HepG2 (cell line): ENCODE data around the gene EMC9. TPM values are rescaled to one million over a fixed set of nuclear protein-coding genes. Genes with fewer than 3 reads are reported as not detected.

ENCODE experiments used
- DMAP1 ChIP-seq: IDR thresholded peaks from 2 replicates; pipeline ENCODE4 v1.6.1; 2016
- DNMT3B ChIP-seq: conservative IDR thresholded peaks from 2 replicates; pipeline ENCODE4 v1.6.1; 2016; ENCODE audit warnings: missing biosample characterization, control low read depth
- ELF1 ChIP-seq: sonication (generic); formaldehyde crosslinking; IDR thresholded peaks from 2 replicates; pipeline ENCODE4 v1.4.0; 2020; ENCODE audit warnings: missing genetic modification reagents
- EP300 ChIP-seq, 3 experiments: sonication (generic) in 1 of 3; formaldehyde crosslinking in 1 of 3; IDR thresholded peaks; 2 replicates each; pipeline versions ENCODE4 v1.5.1 to v1.6.1; 2011 to 2020; ENCODE audit warnings: low read depth in 2 of 3, low read length in 2 of 3, borderline replicate concordance in 1 of 3, improper control_type of control experiment in 1 of 3, mild to moderate bottlenecking in 1 of 3, missing genetic modification reagents in 1 of 3, moderate library complexity in 1 of 3
- FOXK1 ChIP-seq: sonication (generic); formaldehyde crosslinking; IDR thresholded peaks from 2 replicates; pipeline ENCODE4 v1.4.0; 2020; ENCODE audit warnings: low read depth, missing genetic modification reagents, borderline replicate concordance
- FOXP4 ChIP-seq: sonication (generic); formaldehyde crosslinking; IDR thresholded peaks from 2 replicates; pipeline ENCODE4 v1.4.0; 2020; ENCODE audit warnings: missing genetic modification reagents
- KMT2B ChIP-seq: IDR thresholded peaks from 2 replicates; pipeline ENCODE4 v1.6.1; 2016; ENCODE audit warnings: missing genetic modification reagents, missing compliant biosample characterization
- LBX2 ChIP-seq: sonication (generic); formaldehyde crosslinking; IDR thresholded peaks from 2 replicates; pipeline ENCODE4 v1.5.0; 2020; ENCODE audit warnings: missing genetic modification reagents, mild to moderate bottlenecking, borderline replicate concordance
- NFE2L2 ChIP-seq: fragments of 150-350 bp; IDR thresholded peaks from 2 replicates; pipeline ENCODE4 v1.6.1; 2014; ENCODE audit warnings: low read length
- SOX13 ChIP-seq, 3 experiments: fragments of 450-650 bp in 1 of 3; sonication (generic) in 1 of 3; formaldehyde crosslinking in 1 of 3; IDR thresholded peaks in 2 of 3; conservative IDR thresholded peaks in 1 of 3; 2 replicates each; pipeline versions ENCODE4 v1.5.0 to v1.6.1; 2016 to 2020; ENCODE audit warnings: antibody characterized with exemption in 1 of 3, mild to moderate bottlenecking in 1 of 3, missing compliant biosample characterization in 1 of 3, missing genetic modification reagents in 1 of 3, moderate library complexity in 1 of 3
- ZFP36L2 ChIP-seq: sonication (generic); formaldehyde crosslinking; IDR thresholded peaks from 2 replicates; pipeline ENCODE4 v1.4.0; 2020; ENCODE audit warnings: missing genetic modification reagents
- ZMAT5 ChIP-seq: sonication (generic); formaldehyde crosslinking; IDR thresholded peaks from 2 replicates; pipeline ENCODE4 v1.5.0; 2020; ENCODE audit warnings: mild to moderate bottlenecking, low read depth, missing genetic modification reagents, borderline replicate concordance
- ZNF234 ChIP-seq: sonication (generic); formaldehyde crosslinking; conservative IDR thresholded peaks from 2 replicates; pipeline ENCODE4 v1.5.1; 2020; ENCODE audit warnings: mild to moderate bottlenecking, missing genetic modification reagents
- ZNF317 ChIP-seq: sonication (generic); formaldehyde crosslinking; IDR thresholded peaks from 2 replicates; pipeline ENCODE4 v1.5.0; 2020; ENCODE audit warnings: mild to moderate bottlenecking, missing genetic modification reagents
- ZNF432 ChIP-seq: sonication (generic); formaldehyde crosslinking; IDR thresholded peaks from 2 replicates; pipeline ENCODE4 v1.5.0; 2020; ENCODE audit warnings: missing genetic modification reagents, mild to moderate bottlenecking, borderline replicate concordance
- ZNF629 ChIP-seq: sonication (generic); formaldehyde crosslinking; conservative IDR thresholded peaks from 2 replicates; pipeline ENCODE4 v1.5.0; 2020; ENCODE audit warnings: missing genetic modification reagents
- ZNF772 ChIP-seq: sonication (generic); formaldehyde crosslinking; IDR thresholded peaks from 2 replicates; pipeline ENCODE4 v1.5.0; 2020; ENCODE audit warnings: mild to moderate bottlenecking, missing genetic modification reagents
- ZNF773 ChIP-seq: sonication (generic); formaldehyde crosslinking; IDR thresholded peaks from 2 replicates; pipeline ENCODE4 v1.4.0; 2020; ENCODE audit warnings: missing genetic modification reagents, borderline replicate concordance
- ZNF781 ChIP-seq: sonication (generic); formaldehyde crosslinking; IDR thresholded peaks from 2 replicates; pipeline ENCODE4 v1.5.1; 2020; ENCODE audit warnings: borderline replicate concordance, mild to moderate bottlenecking, missing genetic modification reagents; ENCODE audit errors: not compliant biosample characterization
- ZUFSP ChIP-seq: sonication (generic); formaldehyde crosslinking; IDR thresholded peaks from 2 replicates; pipeline ENCODE4 v1.9.0; 2021; ENCODE audit warnings: missing genetic modification reagents, mild to moderate bottlenecking, borderline replicate concordance
- ZZZ3 ChIP-seq: sonication (generic); formaldehyde crosslinking; IDR thresholded peaks from 2 replicates; pipeline ENCODE4 v1.4.0; 2020; ENCODE audit warnings: missing genetic modification reagents, mild to moderate bottlenecking, borderline replicate concordance
- polyA plus RNA-seq, 8 experiments: library from polyadenylated mRNA; depleted of rRNA in 3 of 8; stranded (reverse) in 7 of 8; unstranded in 1 of 8; fragments of >200 nt; fragmentation: Illumina TruSeq in 4 of 8; extraction: Trizol in 4 of 8; gene quantifications; 2 replicates each; pipeline versions ENCODE4 v1.2.1 to v1.2.3, GENCODE V29; 2011 to 2016; ENCODE audit warnings: low read depth in 4 of 8, missing spikeins in 1 of 8, mixed read lengths in 1 of 8; ENCODE audit not compliant: insufficient read depth in 1 of 8
- total RNA-seq, 5 experiments: library from RNA; depleted of rRNA; stranded (reverse); fragments of >200 nt; fragmentation: Illumina TruSeq; extraction: Trizol; gene quantifications; 2 replicates each; pipeline ENCODE4 v1.2.3, GENCODE V29; 2016; ENCODE audit warnings: low read depth in 1 of 5
- TF ChIP-seq, protein P1 (sequence below): IDR thresholded peaks from 2 replicates; pipeline ENCODE4 v1.6.1; 2016; ENCODE audit warnings: missing biosample characterization, missing genetic modification reagents, low read depth

EMC9 gene
- total and polyA plus RNA-seq, 2 of the 13 experiments (the other 11 are each of a cell fraction or from before 2014, with no cell fraction given) = 60.5 to 78.7 TPM

GRCh38 chr14:24113801-24114531 lies 27.4 kb downstream of the EMC9 start (continued):
- TF ChIP-seq LBX2 (CRISPR knock-in tag) = peak; percentile 92
- peak; percentile 87 for TF ChIP-seq KMT2B (CRISPR knock-in tag)
- TF ChIP-seq ZNF772 (CRISPR knock-in tag) = peak; percentile 97
- TF ChIP-seq, protein P1, sequence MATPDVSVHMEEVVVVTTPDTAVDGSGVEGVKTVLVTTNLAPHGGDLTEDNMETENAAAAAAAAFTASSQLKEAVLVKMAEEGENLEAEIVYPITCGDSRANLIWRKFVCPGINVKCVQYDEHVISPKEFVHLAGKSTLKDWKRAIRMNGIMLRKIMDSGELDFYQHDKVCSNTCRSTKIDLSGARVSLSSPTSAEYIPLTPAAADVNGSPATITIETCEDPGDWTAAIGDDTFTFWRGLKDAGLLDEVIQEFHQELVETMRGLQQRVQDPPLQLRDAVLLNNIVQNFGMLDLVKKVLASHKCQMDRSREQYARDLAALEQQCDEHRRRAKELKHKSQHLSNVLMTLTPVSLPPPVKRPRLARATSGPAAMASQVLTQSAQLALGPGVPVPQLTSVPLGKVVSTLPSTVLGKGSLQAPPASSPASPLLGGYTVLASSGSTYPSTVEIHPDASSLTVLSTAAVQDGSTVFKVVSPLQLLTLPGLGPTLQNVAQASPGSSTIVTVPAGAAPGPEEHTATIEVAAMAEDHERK (CRISPR knock-in tag) = no peak
- TF ChIP-seq ZZZ3 (CRISPR knock-in tag) = peak; percentile 89; the same call in 1 of the 2 replicates
- peak; percentile 82; the same call in 1 of the 2 replicates for TF ChIP-seq ZNF317 (CRISPR knock-in tag)
- TF ChIP-seq EP300 (IDR thresholded peaks at IDR 0.05; ENCODE audit: low read depth in 2 of 2, low read length in 2 of 2) = peak; percentile 97 to 98
- peak; percentile 98 for TF ChIP-seq EP300 (CRISPR knock-in tag; IDR thresholded peaks at IDR 0.05; ENCODE audit: borderline replicate concordance)
- no peak for TF ChIP-seq ZNF432
- TF ChIP-seq ZUFSP (CRISPR knock-in tag) = no peak
- TF ChIP-seq FOXK1 (CRISPR knock-in tag) = peak; percentile 98
- TF ChIP-seq DMAP1 = peak; percentile 99
- TF ChIP-seq SOX13 (IDR thresholded peaks at IDR 0.05) = peak; percentile 75
- TF ChIP-seq SOX13 (CRISPR knock-in tag; conservative IDR thresholded peaks at IDR 0.05 in 1 of 2, IDR thresholded peaks at IDR 0.05 in 1 of 2) = peak; percentile 90 to 99
- TF ChIP-seq ZNF629 (CRISPR knock-in tag) = peak; percentile 65
- peak; percentile 85 for TF ChIP-seq ELF1 (CRISPR knock-in tag)
- no peak for TF ChIP-seq NFE2L2
- TF ChIP-seq ZFP36L2 (CRISPR knock-in tag) = peak; percentile 95
- TF ChIP-seq ZNF781 (CRISPR knock-in tag) = no peak
- no peak for TF ChIP-seq ZMAT5
- peak; percentile 84; the same call in 1 of the 2 replicates for TF ChIP-seq ZNF773 (CRISPR knock-in tag)
- TF ChIP-seq ZNF234 = peak; percentile 93
- peak; percentile 99 for TF ChIP-seq FOXP4 (CRISPR knock-in tag)
- peak; percentile 95; the same call in 1 of the 2 replicates for TF ChIP-seq DNMT3B (CRISPR knock-in tag)
